A549 (cell line): ENCODE data around the gene RGS14. TPM values are rescaled to one million over a fixed set of nuclear protein-coding genes. Genes with fewer than 3 reads are reported as not detected.
"Not testable (repeated sequence)": the region's sequence is repeated elsewhere in the genome, so short reads cannot be mapped to it uniquely, and the experiment has no call there.

ENCODE experiments used
- ATAC-seq, 2 experiments: fragments of 200-7000 bp in 1 of 2; fragments of >200 bp in 1 of 2; cut with Nextera tagmentation in 1 of 2; cut with Tn5 transposase in 1 of 2; 3 replicates each; pipeline versions ENCODE4 v1.8.0 to v1.9.1; 2018 to 2020; ENCODE audit warnings: mild to moderate bottlenecking in 1 of 2, moderate library complexity in 1 of 2
- CTCF ChIA-PET: fragments of 300-600 bp; sonication (Branson Sonifier 250); formaldehyde crosslinking; extraction: SDS; loops from one replicate; lab custom pipeline; 2021; ENCODE audit warnings: antibody characterized with exemption, inconsistent platforms; lab: Yijun Ruan, JAX
- POLR2A ChIA-PET: fragments of 350-600 bp; formaldehyde crosslinking; extraction: SDS; loops from one replicate; lab custom pipeline; 2021; ENCODE audit warnings: antibody characterized with exemption, inconsistent platforms; lab: Yijun Ruan, JAX
- DNase-seq, 2 experiments: peaks; one replicate each; pipeline versions ENCODE4 v3.0.0 to v3.0.0-alpha.2; 2011 to 2016; ENCODE audit warnings: low read depth in 1 of 2, low spot score in 1 of 2
- FAIRE-seq: peaks from 2 replicates; lab custom pipeline; 2011; peaks lifted over from hg19 to GRCh38; lab: Jason Lieb, UNC
- H3K27ac ChIP-seq, 2 experiments: fragments of >200 bp; sonication (Bioruptor Twin); formaldehyde crosslinking; 3 replicates each; pipeline ENCODE4 v1.5.1; 2016 to 2017
- H3K4me1 ChIP-seq: fragments of >200 bp; sonication (Bioruptor Twin); formaldehyde crosslinking; 3 replicates; pipeline ENCODE4 v1.6.1; 2016
- H3K4me2 ChIP-seq: fragments of >200 bp; sonication (Bioruptor Twin); formaldehyde crosslinking; 3 replicates; pipeline ENCODE4 v1.6.1; 2016
- H3K4me3 ChIP-seq: fragments of >200 bp; sonication (Bioruptor Twin); formaldehyde crosslinking; 3 replicates; pipeline ENCODE4 v1.5.1; 2016
- H3K9me3 ChIP-seq: fragments of >200 bp; sonication (Bioruptor Twin); formaldehyde crosslinking; 3 replicates; pipeline ENCODE4 v1.6.1; 2016
- BHLHE40 ChIP-seq: IDR thresholded peaks from 2 replicates; pipeline ENCODE4 v1.6.1; 2012; ENCODE audit warnings: low read depth, low read length, inconsistent platforms
- CBX8 ChIP-seq: fragments of 200-600 bp; sonication (generic); IDR thresholded peaks from 2 replicates; pipeline ENCODE4 v1.6.1; 2016
- CHD2 ChIP-seq: fragments of 150-350 bp; IDR thresholded peaks from 2 replicates; pipeline ENCODE4 v1.6.1; 2014; ENCODE audit warnings: low read length; ENCODE audit not compliant: partially characterized antibody
- CHD4 ChIP-seq: fragments of 200-600 bp; sonication (generic); IDR thresholded peaks from 2 replicates; pipeline ENCODE4 v1.6.1; 2016; ENCODE audit warnings: antibody characterized with exemption, mild to moderate bottlenecking, borderline replicate concordance
- EHF ChIP-seq: fragments of 250-450 bp; sonication (Bioruptor Pico); IDR thresholded peaks from 2 replicates; pipeline ENCODE4 v1.5.0; 2020; ENCODE audit warnings: mild to moderate bottlenecking
- ESRRA ChIP-seq: fragments of 150-350 bp; IDR thresholded peaks from 2 replicates; pipeline ENCODE4 v1.6.1; 2014; ENCODE audit warnings: mild to moderate bottlenecking, low read length, borderline replicate concordance
- FOSB ChIP-seq: fragments of 250-450 bp; sonication (Bioruptor Pico); IDR thresholded peaks from 2 replicates; pipeline ENCODE4 v1.5.0; 2020; ENCODE audit warnings: mild to moderate bottlenecking, moderate library complexity
- FOXS1 ChIP-seq: fragments of 250-450 bp; sonication (Bioruptor Pico); IDR thresholded peaks from 2 replicates; pipeline ENCODE4 v1.5.0; 2020; ENCODE audit warnings: mild to moderate bottlenecking, moderate library complexity
- GATA3 ChIP-seq: IDR thresholded peaks from 2 replicates; pipeline ENCODE4 v1.6.1; 2012; ENCODE audit warnings: borderline replicate concordance
- HEYL ChIP-seq: fragments of 250-450 bp; sonication (Bioruptor Pico); IDR thresholded peaks from 2 replicates; pipeline ENCODE4 v1.8.0; 2021; ENCODE audit warnings: mild to moderate bottlenecking, moderate library complexity
- JUN ChIP-seq, 2 experiments: fragments of >200 bp; sonication (Bioruptor Twin); formaldehyde crosslinking; IDR thresholded peaks; 2 replicates in 1 of 2; 3 replicates in 1 of 2; pipeline ENCODE4 v1.6.1; 2016 to 2017
- KDM5A ChIP-seq: fragments of 200-600 bp; sonication (generic); IDR thresholded peaks from 2 replicates; pipeline ENCODE4 v1.6.1; 2016; ENCODE audit warnings: antibody characterized with exemption, mild to moderate bottlenecking
- MAZ ChIP-seq: fragments of 150-350 bp; IDR thresholded peaks from 2 replicates; pipeline ENCODE4 v1.6.1; 2014; ENCODE audit warnings: antibody characterized with exemption, low read depth, low read length, borderline replicate concordance
- MYC ChIP-seq: IDR thresholded peaks from 2 replicates; pipeline ENCODE4 v1.6.1; 2012; ENCODE audit warnings: mild to moderate bottlenecking, inconsistent platforms, low read length, improper control_type of control experiment, borderline replicate concordance
- PBX3 ChIP-seq: IDR thresholded peaks from 2 replicates; pipeline ENCODE4 v1.6.1; 2012
- POLR2AphosphoS2 ChIP-seq: conservative IDR thresholded peaks from 2 replicates; pipeline ENCODE4 v1.6.1; 2012; ENCODE audit warnings: low read length, improper control_type of control experiment, inconsistent platforms
- RAD21 ChIP-seq, 2 experiments: fragments of >200 bp in 1 of 2; sonication (Bioruptor Twin) in 1 of 2; formaldehyde crosslinking in 1 of 2; IDR thresholded peaks in 1 of 2; conservative IDR thresholded peaks in 1 of 2; 2 replicates in 1 of 2; 3 replicates in 1 of 2; pipeline ENCODE4 v1.6.1; 2012 to 2018; ENCODE audit warnings: inconsistent platforms in 1 of 2
- REST ChIP-seq: fragments of 200-600 bp; sonication (generic); IDR thresholded peaks from 2 replicates; pipeline ENCODE4 v1.6.1; 2016; ENCODE audit warnings: antibody characterized with exemption, mild to moderate bottlenecking, moderate library complexity
- RFX5 ChIP-seq: fragments of 450-650 bp; IDR thresholded peaks from 2 replicates; pipeline ENCODE4 v1.7.1; 2014; ENCODE audit warnings: antibody characterized with exemption, mild to moderate bottlenecking, moderate library complexity
- RNF2 ChIP-seq: fragments of 200-600 bp; sonication (generic); IDR thresholded peaks from 2 replicates; pipeline ENCODE4 v1.6.1; 2016; ENCODE audit warnings: low read depth, mild to moderate bottlenecking, antibody characterized with exemption, moderate library complexity, borderline replicate concordance
- TP53 ChIP-seq: fragments of 250-450 bp; sonication (Bioruptor Pico); IDR thresholded peaks from 2 replicates; pipeline ENCODE4 v1.5.0; 2021; ENCODE audit warnings: mild to moderate bottlenecking, moderate library complexity
- USF2 ChIP-seq: fragments of 450-650 bp; IDR thresholded peaks from 2 replicates; pipeline ENCODE4 v1.6.1; 2014; ENCODE audit warnings: antibody characterized with exemption
- ZC3H11A ChIP-seq: fragments of 450-650 bp; IDR thresholded peaks from 2 replicates; pipeline ENCODE4 v1.6.1; 2014; ENCODE audit warnings: antibody characterized with exemption, mild to moderate bottlenecking
- ZNF302 ChIP-seq: fragments of 250-450 bp; sonication (Bioruptor Pico); IDR thresholded peaks from 2 replicates; pipeline ENCODE4 v1.9.0; 2021; ENCODE audit warnings: inconsistent platforms, mild to moderate bottlenecking, moderate library complexity
- ZSCAN20 ChIP-seq: fragments of 250-450 bp; sonication (Bioruptor Pico); IDR thresholded peaks from 2 replicates; pipeline ENCODE4 v1.8.0; 2022; ENCODE audit warnings: mild to moderate bottlenecking, moderate library complexity
- WGBS: methylation state at CpG from one replicate; pipeline ENCODE4 v1.1.6; 2017; ENCODE audit errors: missing lambda C conversion rate; 5-methylcytosine and 5-hydroxymethylcytosine counted together
- polyA plus RNA-seq, 4 experiments: library from polyadenylated mRNA; depleted of rRNA in 3 of 4; stranded (reverse); fragments of >200 nt; fragmentation: RNase III in 1 of 4; extraction: RNeasy Plus Mini Kit Qiagen cat#74134 plus additional on column Dnase treatment in 1 of 4; gene quantifications; 2 replicates in 3 of 4; 3 replicates in 1 of 4; pipeline ENCODE4 v1.2.3, GENCODE V29; 2011 to 2017
- TF ChIP-seq, protein P1 (sequence below): IDR thresholded peaks from 2 replicates; pipeline ENCODE4 v1.6.1; 2012

The RGS14 gene
- polyA plus RNA-seq, 2 of the 4 experiments (the other 2 are of a cell fraction) = 3.9 to 8.4 TPM

DNA sequence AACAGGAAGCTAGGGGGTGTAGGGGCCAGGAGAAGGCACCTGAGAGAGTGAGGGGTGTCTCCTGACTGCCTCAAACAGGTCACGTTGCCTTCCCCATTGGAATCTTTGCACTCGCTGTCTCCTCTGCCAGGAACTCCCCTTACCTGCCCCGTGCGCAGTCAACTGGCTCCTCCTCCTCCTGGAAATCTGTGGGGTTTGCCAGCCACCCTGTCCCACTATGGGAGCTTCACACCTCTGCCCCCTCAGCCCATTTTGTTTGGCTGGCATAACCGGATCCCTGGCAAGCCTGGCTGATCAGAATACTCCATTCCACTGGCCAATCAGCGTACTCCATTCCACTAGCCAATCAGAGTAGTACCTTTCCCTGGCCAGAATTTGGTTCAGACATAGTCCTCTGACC lies 16.1 kb downstream of the RGS14 start:
- FAIRE-seq (no peak), ATAC-seq (no peak), DNase-seq (no peak)
- no peak overlapping the region for H3K4me2 ChIP-seq
- no peaks in the 10 kb centered on the region for H3K9me3 ChIP-seq
- WGBS = 86% methylated on average over 6 of the region's 6 CpGs
- POLR2A ChIA-PET = no interaction called here
- CTCF ChIA-PET = interaction anchor here (1.0 to 33.9 kb wide), 4 partner anchors 22 to 64 kb away, joined by 3 to 1107 read pairs (median 4); partner anchors contain the start of genes F12, PFN3 and SLC34A1
- H3K4me3 ChIP-seq = no peak overlapping the region
- H3K4me1 ChIP-seq = peaks cover 25% of the 10 kb centered on the region
- H3K27ac ChIP-seq = no peak overlapping the region
- TF ChIP-seq ESRRA (no peak), PBX3 (no peak), MAZ (no peak), JUN (IDR thresholded peaks at IDR 0.05) (no peak), ZC3H11A (no peak), HEYL (no peak), RNF2 (no peak), TP53 (CRISPR knock-in tag) (no peak), CBX8 (no peak), ZSCAN20 (CRISPR knock-in tag) (no peak), EHF (CRISPR knock-in tag) (no peak), GATA3 (no peak), CHD2 (no peak), POLR2AphosphoS2 (no peak)

DNA sequence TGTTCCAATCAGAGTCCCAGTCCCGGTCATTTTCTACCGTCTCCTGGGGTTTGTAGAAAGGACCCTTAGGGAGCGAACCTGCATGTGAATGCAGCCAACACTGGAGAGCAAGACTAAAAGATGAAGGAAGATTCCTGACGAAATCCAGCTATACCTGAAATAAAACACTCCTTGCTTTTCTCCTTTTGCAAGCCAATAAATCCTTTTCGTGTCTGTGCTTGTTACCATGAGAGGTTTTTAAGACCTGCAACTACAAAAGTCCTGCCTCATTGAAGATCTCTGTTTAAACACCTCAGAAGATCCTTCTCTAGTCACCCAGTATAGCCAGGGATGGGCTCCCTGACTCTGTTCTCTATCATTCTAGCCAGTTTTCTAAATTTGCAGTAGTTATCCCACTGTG lies 16.5 kb downstream of the RGS14 start:
- WGBS = 84% methylated on average over 5 of the region's 5 CpGs
- DNase-seq (no peak), ATAC-seq (no peak)
- no peak overlapping the region for H3K4me3 ChIP-seq
- H3K4me2 ChIP-seq = no peak overlapping the region
- CTCF ChIA-PET = interaction anchor here (1.0 to 33.9 kb wide), 3 partner anchors 24 to 65 kb away, joined by 3 to 1107 read pairs (median 3); partner anchors contain the start of genes F12, PFN3 and SLC34A1
- H3K27ac ChIP-seq = no peak overlapping the region
- H3K4me1 ChIP-seq = peaks cover 29% of the 10 kb centered on the region
- H3K9me3 ChIP-seq = no peaks in the 10 kb centered on the region
- TF ChIP-seq BHLHE40 (no peak), CBX8 (no peak), MYC (no peak), FOXS1 (CRISPR knock-in tag) (no peak), CHD2 (no peak), CHD4 (no peak)
- TF ChIP-seq, protein P1, sequence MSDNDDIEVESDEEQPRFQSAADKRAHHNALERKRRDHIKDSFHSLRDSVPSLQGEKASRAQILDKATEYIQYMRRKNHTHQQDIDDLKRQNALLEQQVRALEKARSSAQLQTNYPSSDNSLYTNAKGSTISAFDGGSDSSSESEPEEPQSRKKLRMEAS = no peak
- TF ChIP-seq, all 56 proteins: peak for 0
- POLR2A ChIA-PET = no interaction called here
- FAIRE-seq = no peak

DNA sequence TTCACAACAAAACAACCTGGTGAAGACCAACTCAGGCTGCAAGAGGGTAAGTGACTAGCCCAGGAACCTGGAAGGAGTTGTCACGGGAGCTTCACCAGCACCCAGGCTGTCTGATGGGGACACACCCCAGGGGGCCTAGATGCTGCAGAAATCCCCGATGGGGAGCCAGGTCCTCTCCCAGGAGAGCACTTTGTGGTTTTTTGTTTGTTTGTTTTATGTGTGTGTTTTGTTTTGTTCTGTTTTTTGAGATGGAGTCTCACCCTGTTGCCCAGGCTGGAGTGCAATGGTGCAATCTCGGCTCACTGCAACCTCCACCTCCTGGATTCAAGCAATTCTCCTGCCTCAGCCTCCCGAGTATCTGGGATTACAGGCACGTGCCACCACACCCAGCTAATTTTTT lies 17.8 kb downstream of the RGS14 start:
- DNase-seq, ATAC-seq, FAIRE-seq, H3K27ac ChIP-seq, POLR2A ChIA-PET, H3K9me3 ChIP-seq, H3K4me2 ChIP-seq, H3K4me3 ChIP-seq: not testable (repeated sequence)
- 47% methylated on average over 5 of the region's 5 CpGs for WGBS
- peaks cover 35% of the 10 kb centered on the region for H3K4me1 ChIP-seq
- CTCF ChIA-PET = interaction anchor here (1.0 to 33.9 kb wide), 2 partner anchors 23 to 126 kb away, joined by 3 to 1107 read pairs; partner anchors contain the start of genes F12, PFN3 and SLC34A1

GRCh38 chr5:177376107-177376506 lies 18.4 kb downstream of the RGS14 start:
- H3K4me3 ChIP-seq = no peak overlapping the region
- ChIA-PET CTCF (interaction anchor here (1.0 to 33.9 kb wide), 2 partner anchors 22 to 125 kb away, joined by 3 to 1107 read pairs; partner anchors contain the start of genes F12, PFN3 and SLC34A1), POLR2A (no interaction called here)
- no peak overlapping the region for H3K4me2 ChIP-seq
- WGBS = 88% methylated on average over 11 of the region's 11 CpGs
- ATAC-seq (no peak), FAIRE-seq (no peak), DNase-seq (no peak)
- no peaks in the 10 kb centered on the region for H3K9me3 ChIP-seq
- H3K4me1 ChIP-seq = peaks cover 34% of the 10 kb centered on the region
- TF ChIP-seq KDM5A (no peak), REST (no peak), RNF2 (no peak), FOSB (CRISPR knock-in tag) (no peak), CBX8 (no peak), RFX5 (no peak), USF2 (no peak), ZNF302 (CRISPR knock-in tag) (no peak), EHF (CRISPR knock-in tag) (no peak), RAD21 (conservative IDR thresholded peaks at IDR 0.05 in 1 of 2, IDR thresholded peaks at IDR 0.05 in 1 of 2) (no peak)
- no peak overlapping the region for H3K27ac ChIP-seq
